ENCODE results near the gene MORN2. TPM values are rescaled to one million over a fixed set of nuclear protein-coding genes. Genes with fewer than 3 reads are reported as not detected.
"Not testable (repeated sequence)": the region's sequence is repeated elsewhere in the genome, so short reads cannot be mapped to it uniquely, and the experiment has no call there.

The MORN2 gene
- total RNA-seq: 1 to 10 TPM; 3.0 to 9.3 TPM

- ATAC-seq (replicated peaks in 1 of 2) (peak; percentile 99 to 100), DNase-seq (peak; percentile 82 to 87)
- Mint-ChIP-seq H3K36me3 (ENCODE audit: insufficient read depth in 2 of 2) (peaks cover 4 to 5% of the 10 kb centered on the region in 2 donors), H3K9me3 (peaks cover 0 to 2% of the 10 kb centered on the region in 2 donors), H3K27ac (peak within 1 kb of the TSS; percentile 76), H3K4me1 (ENCODE audit: low read depth) (peaks cover 29% of the 10 kb centered on the region), H3K4me3 (peak within 1 kb of the TSS; percentile 94 to 100), H3K27me3 (ENCODE audit: low read depth) (no peaks in the 10 kb centered on the region)
Measured at GRCh38 chr2:38875576-38876367, at the start of gene MORN2, which contains the start of gene DHX57. TSS of gene MORN2 (plus strand) at chr2:38875976. TSS of gene DHX57 (minus strand) at chr2:38875934. CDS start at chr2:38868405, 7,529 bp downstream.

GRCh38 chr2:38827539-38828145 lies 48.1 kb upstream of the MORN2 start:
- not testable (repeated sequence) for ATAC-seq (replicated peaks in 1 of 2); H3K27ac Mint-ChIP-seq; DNase-seq

GRCh38 chr2:38828460-38828859 lies 47.3 kb upstream of the MORN2 start:
- no peak for ATAC-seq (replicated peaks in 1 of 2)

More at GRCh38 chr2:38827539-38828145, 48.1 kb upstream of the MORN2 start:
- peaks cover 3 to 20% of the 10 kb centered on the region in 2 donors for H3K36me3 Mint-ChIP-seq (ENCODE audit: insufficient read depth in 2 of 2)
- not testable (repeated sequence) for H3K4me1 Mint-ChIP-seq (ENCODE audit: low read depth); H3K27me3 Mint-ChIP-seq (ENCODE audit: low read depth); H3K4me3 Mint-ChIP-seq; H3K9me3 Mint-ChIP-seq

GRCh38 chr2:38829971-38830370 lies 45.8 kb upstream of the MORN2 start:
- Mint-ChIP-seq H3K4me3 (no peak overlapping the region), H3K4me1 (ENCODE audit: low read depth) (peaks cover 8% of the 10 kb centered on the region), H3K27me3 (ENCODE audit: low read depth) (no peaks in the 10 kb centered on the region), H3K27ac (no peak overlapping the region), H3K9me3 (no peaks in the 10 kb centered on the region), H3K36me3 (ENCODE audit: insufficient read depth in 2 of 2) (peaks cover 0 to 13% of the 10 kb centered on the region in 2 donors)
- ATAC-seq (replicated peaks in 1 of 2): no peak
- DNase-seq: no peak

More at GRCh38 chr2:38828460-38828859, 47.3 kb upstream of the MORN2 start:
- Mint-ChIP-seq H3K27me3 (ENCODE audit: low read depth) (no peaks in the 10 kb centered on the region), H3K36me3 (ENCODE audit: insufficient read depth in 2 of 2) (peaks cover 3 to 13% of the 10 kb centered on the region in 2 donors), H3K27ac (peak overlapping the region; percentile 22), H3K4me3 (no peak overlapping the region), H3K9me3 (no peaks in the 10 kb centered on the region), H3K4me1 (ENCODE audit: low read depth) (peaks cover 8% of the 10 kb centered on the region)
- no peak for DNase-seq

- H3K27me3 Mint-ChIP-seq (ENCODE audit: low read depth): no peaks in the 10 kb centered on the region
- H3K4me3 Mint-ChIP-seq: no peak overlapping the region
- peaks cover 0 to 13% of the 10 kb centered on the region in 2 donors for H3K36me3 Mint-ChIP-seq (ENCODE audit: insufficient read depth in 2 of 2)
- H3K4me1 Mint-ChIP-seq (ENCODE audit: low read depth): peaks cover 8% of the 10 kb centered on the region
- H3K27ac Mint-ChIP-seq: no peak overlapping the region
- no peaks in the 10 kb centered on the region for H3K9me3 Mint-ChIP-seq
- ATAC-seq (replicated peaks in 1 of 2) (no peak), DNase-seq (no peak)
Measured at GRCh38 chr2:38830526-38831159, 45.1 kb upstream of the MORN2 start.

GRCh38 chr2:38835015-38835601 lies 40.7 kb upstream of the MORN2 start:
- Mint-ChIP-seq H3K27me3 (ENCODE audit: low read depth) (no peaks in the 10 kb centered on the region), H3K36me3 (ENCODE audit: insufficient read depth in 2 of 2) (peaks cover 0 to 6% of the 10 kb centered on the region in 2 donors), H3K9me3 (no peaks in the 10 kb centered on the region), H3K4me3 (no peak overlapping the region), H3K27ac (no peak overlapping the region), H3K4me1 (ENCODE audit: low read depth) (no peaks in the 10 kb centered on the region)
- DNase-seq (peak in 1 of 2 donors; percentile 7), ATAC-seq (replicated peaks in 1 of 2) (no peak)

- ATAC-seq (replicated peaks in 1 of 2): no peak
- no peak overlapping the region for H3K27ac Mint-ChIP-seq
- no peak overlapping the region for H3K4me3 Mint-ChIP-seq
- H3K4me1 Mint-ChIP-seq (ENCODE audit: low read depth): no peaks in the 10 kb centered on the region
- no peaks in the 10 kb centered on the region for H3K9me3 Mint-ChIP-seq
- H3K36me3 Mint-ChIP-seq (ENCODE audit: insufficient read depth in 2 of 2): peaks cover 0 to 7% of the 10 kb centered on the region in 2 donors
- no peaks in the 10 kb centered on the region for H3K27me3 Mint-ChIP-seq (ENCODE audit: low read depth)
- no peak for DNase-seq
Measured at GRCh38 chr2:38835990-38836389, 39.8 kb upstream of the MORN2 start.

- DNase-seq (no peak), ATAC-seq (replicated peaks in 1 of 2) (no peak)
- Mint-ChIP-seq H3K27me3 (ENCODE audit: low read depth) (no peaks in the 10 kb centered on the region), H3K4me3 (no peak overlapping the region), H3K27ac (no peak overlapping the region), H3K4me1 (ENCODE audit: low read depth) (no peaks in the 10 kb centered on the region), H3K9me3 (no peaks in the 10 kb centered on the region), H3K36me3 (ENCODE audit: insufficient read depth in 2 of 2) (peaks cover 0 to 14% of the 10 kb centered on the region in 2 donors)
Measured at GRCh38 chr2:38836791-38837190, 39.0 kb upstream of the MORN2 start.

- Mint-ChIP-seq H3K27me3 (ENCODE audit: low read depth) (no peaks in the 10 kb centered on the region), H3K36me3 (ENCODE audit: insufficient read depth in 2 of 2) (peaks cover 7 to 22% of the 10 kb centered on the region in 2 donors), H3K27ac (no peak overlapping the region), H3K4me3 (no peak overlapping the region), H3K9me3 (no peaks in the 10 kb centered on the region), H3K4me1 (ENCODE audit: low read depth) (no peaks in the 10 kb centered on the region)
- DNase-seq: no peak
- peak in 1 of 2 donors; percentile 41 for ATAC-seq (replicated peaks in 1 of 2)
Measured at GRCh38 chr2:38850045-38850444, 25.7 kb upstream of the MORN2 start.

GRCh38 chr2:38856165-38856564 lies 19.6 kb upstream of the MORN2 start:
- no peak for ATAC-seq (replicated peaks in 1 of 2)
- H3K4me1 Mint-ChIP-seq (ENCODE audit: low read depth): no peaks in the 10 kb centered on the region
- peaks cover 9 to 27% of the 10 kb centered on the region in 2 donors for H3K36me3 Mint-ChIP-seq (ENCODE audit: insufficient read depth in 2 of 2)
- no peak overlapping the region for H3K27ac Mint-ChIP-seq
- no peaks in the 10 kb centered on the region for H3K9me3 Mint-ChIP-seq
- no peak for DNase-seq
- H3K27me3 Mint-ChIP-seq (ENCODE audit: low read depth): no peaks in the 10 kb centered on the region
- H3K4me3 Mint-ChIP-seq: no peak overlapping the region

GRCh38 chr2:38862476-38862875 lies 13.3 kb upstream of the MORN2 start:
- peaks cover 5 to 9% of the 10 kb centered on the region in 2 donors for H3K36me3 Mint-ChIP-seq (ENCODE audit: insufficient read depth in 2 of 2)
- no peak overlapping the region for H3K4me3 Mint-ChIP-seq
- no peak for DNase-seq
- no peaks in the 10 kb centered on the region for H3K4me1 Mint-ChIP-seq (ENCODE audit: low read depth)
- no peaks in the 10 kb centered on the region for H3K9me3 Mint-ChIP-seq
- no peak overlapping the region for H3K27ac Mint-ChIP-seq
- no peaks in the 10 kb centered on the region for H3K27me3 Mint-ChIP-seq (ENCODE audit: low read depth)
- ATAC-seq (replicated peaks in 1 of 2): no peak

GRCh38 chr2:38863061-38863695 lies 12.6 kb upstream of the MORN2 start:
- Mint-ChIP-seq H3K9me3 (no peaks in the 10 kb centered on the region), H3K27me3 (ENCODE audit: low read depth) (no peaks in the 10 kb centered on the region), H3K36me3 (ENCODE audit: insufficient read depth in 2 of 2) (peaks cover 5 to 9% of the 10 kb centered on the region in 2 donors), H3K4me3 (peak overlapping the region in 1 of 2 donors; percentile 21), H3K27ac (peak overlapping the region; percentile 24), H3K4me1 (ENCODE audit: low read depth) (no peaks in the 10 kb centered on the region)
- ATAC-seq (replicated peaks in 1 of 2) (peak; percentile 32 to 80), DNase-seq (no peak)
